Measurements from ENCODE around the gene JPH2.

GRCh38 chr20:44231193-44231592 lies 44.2 kb upstream of the JPH2 start:
- TF ChIP-seq CTCF (IDR thresholded peaks at IDR 0.05) (no peak), EP300 (IDR thresholded peaks at IDR 0.05) (no peak), POLR2A (IDR thresholded peaks at IDR 0.05) (no peak)
